Tibial artery (tissue), 4 donors: ENCODE measurements around the gene CLPSL1.

Experiments used
- DNase-seq, 2 donors: peaks; one replicate each; pipeline ENCODE4 v3.0.0-alpha.2; 2019
- H3K27ac ChIP-seq, 2 donors: fragments of 200-600 bp; sonication (generic) in 1 of 2; 1 replicate in 1 of 2; 2 replicates in 1 of 2; pipeline ENCODE4 v1.5.1; 2018 to 2019; ENCODE audit warnings: mild to moderate bottlenecking in 1 of 2
- H3K27me3 ChIP-seq, 2 donors: fragments of 200-600 bp; sonication (generic) in 1 of 2; one replicate each; pipeline versions ENCODE4 v1.5.1 to v1.6.0; 2016 to 2019
- H3K36me3 ChIP-seq, 3 donors: fragments of 200-600 bp; sonication (generic) in 2 of 3; one replicate each; pipeline ENCODE4 v1.5.1; 2016 to 2019; ENCODE audit warnings: mild to moderate bottlenecking in 2 of 3
- H3K4me1 ChIP-seq, 4 donors: fragments of 200-600 bp; sonication (generic) in 2 of 4; 1 replicate in 3 of 4; 2 replicates in 1 of 4; pipeline ENCODE4 v1.5.1; 2016 to 2019
- H3K4me3 ChIP-seq, 2 donors: fragments of 200-600 bp; sonication (generic) in 1 of 2; 1 replicate in 1 of 2; 2 replicates in 1 of 2; pipeline ENCODE4 v1.5.1; 2018 to 2019; ENCODE audit warnings: mild to moderate bottlenecking in 2 of 2
- H3K9me3 ChIP-seq, 3 donors: fragments of 200-600 bp; sonication (generic) in 1 of 3; one replicate each; pipeline ENCODE4 v1.5.1; 2016 to 2019
- intact Hi-C: fragments of 100-400 bp; cut with DNase I; formaldehyde crosslinking; loops from one replicate; pipeline ENCODE4 v1.15.0; 2023; ENCODE audit warnings: low total_unique reads
- TF ChIP-seq, protein P1 (sequence below), 2 experiments: fragments of 200-600 bp in 1 of 2; fragments of 450-650 bp in 1 of 2; IDR thresholded peaks; one replicate each; pipeline ENCODE4 v1.5.1; 2017 to 2019; ENCODE audit warnings: antibody characterized with exemption in 2 of 2, mild to moderate bottlenecking in 1 of 2, moderate library complexity in 1 of 2

The CLPSL1 gene

DNA sequence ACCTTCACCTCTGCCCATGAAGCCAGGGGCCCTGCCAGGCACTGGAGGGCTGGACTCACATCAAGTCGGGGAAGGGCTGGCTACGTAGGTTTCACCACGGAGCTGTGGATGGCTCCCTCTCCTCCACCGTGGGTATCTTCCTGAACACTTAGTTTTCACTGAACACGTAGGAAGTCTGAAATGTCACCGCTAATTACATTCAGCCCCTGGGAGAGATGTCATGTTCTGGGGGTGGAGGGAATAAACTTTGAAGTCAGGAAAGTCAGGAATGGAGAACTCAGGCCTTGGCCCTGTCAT is 30.8 kb downstream of the CLPSL1 start:
- TF ChIP-seq, protein P1, sequence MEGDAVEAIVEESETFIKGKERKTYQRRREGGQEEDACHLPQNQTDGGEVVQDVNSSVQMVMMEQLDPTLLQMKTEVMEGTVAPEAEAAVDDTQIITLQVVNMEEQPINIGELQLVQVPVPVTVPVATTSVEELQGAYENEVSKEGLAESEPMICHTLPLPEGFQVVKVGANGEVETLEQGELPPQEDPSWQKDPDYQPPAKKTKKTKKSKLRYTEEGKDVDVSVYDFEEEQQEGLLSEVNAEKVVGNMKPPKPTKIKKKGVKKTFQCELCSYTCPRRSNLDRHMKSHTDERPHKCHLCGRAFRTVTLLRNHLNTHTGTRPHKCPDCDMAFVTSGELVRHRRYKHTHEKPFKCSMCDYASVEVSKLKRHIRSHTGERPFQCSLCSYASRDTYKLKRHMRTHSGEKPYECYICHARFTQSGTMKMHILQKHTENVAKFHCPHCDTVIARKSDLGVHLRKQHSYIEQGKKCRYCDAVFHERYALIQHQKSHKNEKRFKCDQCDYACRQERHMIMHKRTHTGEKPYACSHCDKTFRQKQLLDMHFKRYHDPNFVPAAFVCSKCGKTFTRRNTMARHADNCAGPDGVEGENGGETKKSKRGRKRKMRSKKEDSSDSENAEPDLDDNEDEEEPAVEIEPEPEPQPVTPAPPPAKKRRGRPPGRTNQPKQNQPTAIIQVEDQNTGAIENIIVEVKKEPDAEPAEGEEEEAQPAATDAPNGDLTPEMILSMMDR (IDR thresholded peaks at IDR 0.05) = no peak
- Histone ChIP-seq H3K4me1 (no peaks in the 10 kb centered on the region), H3K36me3 (no peaks in the 10 kb centered on the region), H3K4me3 (no peak overlapping the region), H3K27me3 (peaks cover 0 to 33% of the 10 kb centered on the region in 2 donors), H3K9me3 (peaks cover 0 to 1% (median 0%) of the 10 kb centered on the region in 3 donors), H3K27ac (no peak overlapping the region)
- intact Hi-C loops = no loop called here
- no peak for DNase-seq

- Histone ChIP-seq H3K4me3 (no peak overlapping the region), H3K27ac (no peak overlapping the region), H3K36me3 (no peaks in the 10 kb centered on the region), H3K27me3 (peaks cover 0 to 8% of the 10 kb centered on the region in 2 donors), H3K4me1 (no peaks in the 10 kb centered on the region), H3K9me3 (peaks cover 0 to 13% (median 7%) of the 10 kb centered on the region in 3 donors)
- DNase-seq = no peak
- intact Hi-C loops = no loop called here
- TF ChIP-seq, protein P1 (IDR thresholded peaks at IDR 0.05) = no peak
Observed at GRCh38 chr6:35817515-35817914, 36.7 kb downstream of the CLPSL1 start.

- Histone ChIP-seq H3K27me3 (no peaks in the 10 kb centered on the region), H3K4me1 (no peaks in the 10 kb centered on the region), H3K9me3 (no peaks in the 10 kb centered on the region), H3K4me3 (no peak overlapping the region), H3K36me3 (no peaks in the 10 kb centered on the region), H3K27ac (no peak overlapping the region)
- intact Hi-C loops = no loop called here
- DNase-seq = no peak
- TF ChIP-seq, protein P1 (IDR thresholded peaks at IDR 0.05) = no peak
Observed at GRCh38 chr6:35823601-35824000, 42.8 kb downstream of the CLPSL1 start.

DNA sequence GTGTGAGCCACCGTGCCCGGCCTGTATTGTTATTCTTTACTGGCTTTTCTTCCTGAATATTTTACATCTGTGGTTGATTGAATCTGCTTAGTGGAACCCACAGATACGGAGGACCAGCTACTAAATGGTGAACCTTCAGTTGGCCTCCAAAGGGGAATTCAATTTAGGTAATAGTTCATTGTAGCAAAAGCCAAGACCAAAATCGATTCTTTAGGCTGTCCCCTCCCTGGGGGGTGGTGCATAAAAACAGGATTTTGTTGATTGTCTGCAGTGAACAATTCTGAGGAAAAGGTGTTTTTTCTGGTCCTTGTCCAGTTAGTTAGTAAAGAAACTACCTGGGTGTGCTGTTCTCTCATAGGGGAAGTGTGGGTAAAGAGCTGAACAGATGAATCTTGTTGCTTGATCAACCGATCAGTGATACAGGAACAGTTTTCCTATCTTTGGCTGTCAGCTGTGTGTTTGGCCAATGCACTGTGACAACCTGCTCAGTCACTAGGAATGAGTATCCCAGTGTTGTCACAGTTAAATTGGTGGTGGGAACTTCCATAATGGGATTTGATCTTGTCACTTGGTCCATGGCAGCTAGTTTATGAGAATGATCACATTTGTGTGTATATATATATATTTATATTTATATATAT is 43.9 kb downstream of the CLPSL1 start:
- intact Hi-C loops = no loop called here
- no peaks in the 10 kb centered on the region for H3K4me1 ChIP-seq
- no peaks in the 10 kb centered on the region for H3K9me3 ChIP-seq
- no peak overlapping the region for H3K27ac ChIP-seq
- H3K27me3 ChIP-seq = no peaks in the 10 kb centered on the region
- no peaks in the 10 kb centered on the region for H3K36me3 ChIP-seq
- no peak for DNase-seq
- TF ChIP-seq, protein P1 (IDR thresholded peaks at IDR 0.05) = no peak
- H3K4me3 ChIP-seq = no peak overlapping the region

GRCh38 chr6:35829306-35829705 is 48.5 kb downstream of the CLPSL1 start:
- Histone ChIP-seq H3K4me3 (no peak overlapping the region), H3K9me3 (no peaks in the 10 kb centered on the region), H3K27me3 (no peaks in the 10 kb centered on the region), H3K27ac (no peak overlapping the region), H3K4me1 (no peaks in the 10 kb centered on the region), H3K36me3 (peaks cover 0 to 8% (median 0%) of the 10 kb centered on the region in 3 donors)
- TF ChIP-seq, protein P1 (IDR thresholded peaks at IDR 0.05) = no peak
- intact Hi-C loops = no loop called here
- DNase-seq = no peak
